MM.1S (cell line): ENCODE results near the gene STN1.

Experiments used
- EZH2 ChIP-seq: fragments of 300-600 bp; sonication (generic); optimal IDR thresholded peaks from 2 replicates; pipeline ENCODE3; 2017; ENCODE audit warnings: low read depth, mild to moderate bottlenecking, antibody characterized with exemption, low read length, mixed read lengths
- TF ChIP-seq, protein P1 (sequence below): fragments of 300-600 bp; sonication (generic); IDR thresholded peaks from 2 replicates; pipeline ENCODE4 v1.5.1; 2016; ENCODE audit warnings: antibody characterized with exemption, low read length, mixed read lengths

GRCh38 chr10:103932971-103933370 is 15.0 kb upstream of the STN1 start:
- TF ChIP-seq, protein P1, sequence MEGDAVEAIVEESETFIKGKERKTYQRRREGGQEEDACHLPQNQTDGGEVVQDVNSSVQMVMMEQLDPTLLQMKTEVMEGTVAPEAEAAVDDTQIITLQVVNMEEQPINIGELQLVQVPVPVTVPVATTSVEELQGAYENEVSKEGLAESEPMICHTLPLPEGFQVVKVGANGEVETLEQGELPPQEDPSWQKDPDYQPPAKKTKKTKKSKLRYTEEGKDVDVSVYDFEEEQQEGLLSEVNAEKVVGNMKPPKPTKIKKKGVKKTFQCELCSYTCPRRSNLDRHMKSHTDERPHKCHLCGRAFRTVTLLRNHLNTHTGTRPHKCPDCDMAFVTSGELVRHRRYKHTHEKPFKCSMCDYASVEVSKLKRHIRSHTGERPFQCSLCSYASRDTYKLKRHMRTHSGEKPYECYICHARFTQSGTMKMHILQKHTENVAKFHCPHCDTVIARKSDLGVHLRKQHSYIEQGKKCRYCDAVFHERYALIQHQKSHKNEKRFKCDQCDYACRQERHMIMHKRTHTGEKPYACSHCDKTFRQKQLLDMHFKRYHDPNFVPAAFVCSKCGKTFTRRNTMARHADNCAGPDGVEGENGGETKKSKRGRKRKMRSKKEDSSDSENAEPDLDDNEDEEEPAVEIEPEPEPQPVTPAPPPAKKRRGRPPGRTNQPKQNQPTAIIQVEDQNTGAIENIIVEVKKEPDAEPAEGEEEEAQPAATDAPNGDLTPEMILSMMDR, result no peak
- TF ChIP-seq EZH2, result no peak
